Muscle layer of duodenum (tissue), 2 donors: Measurements from ENCODE around the gene ARFGAP1.

ENCODE experiments used
- H3K27ac ChIP-seq: one replicate; pipeline ENCODE4 v1.7.0; 2013; ENCODE audit warnings: mild to moderate bottlenecking, low read length
- H3K27me3 ChIP-seq: one replicate; pipeline ENCODE4 v1.7.0; 2013; ENCODE audit warnings: low read depth, mild to moderate bottlenecking, control low read depth, low read length
- H3K36me3 ChIP-seq, 2 donors: one replicate each; pipeline ENCODE4 v1.7.0; 2013; ENCODE audit warnings: low read length in 2 of 2, control low read depth in 1 of 2, mild to moderate bottlenecking in 1 of 2; ENCODE audit not compliant: insufficient read depth in 2 of 2, control insufficient read depth in 1 of 2
- H3K4me1 ChIP-seq, 2 donors: one replicate each; pipeline ENCODE4 v1.7.0; 2013; ENCODE audit warnings: low read length in 2 of 2, mild to moderate bottlenecking in 2 of 2, control low read depth in 1 of 2, moderate library complexity in 1 of 2; ENCODE audit not compliant: insufficient read depth in 2 of 2, control insufficient read depth in 1 of 2
- H3K4me3 ChIP-seq, 2 donors: one replicate each; pipeline ENCODE4 v1.7.0; 2013; ENCODE audit warnings: low read length in 2 of 2, low read depth in 1 of 2, mild to moderate bottlenecking in 1 of 2
- H3K9me3 ChIP-seq, 2 donors: one replicate each; pipeline ENCODE4 v1.7.0; 2013; ENCODE audit warnings: low read length in 2 of 2, control low read depth in 1 of 2, mild to moderate bottlenecking in 1 of 2; ENCODE audit not compliant: control insufficient read depth in 1 of 2
- donor health status: healthy.

ARFGAP1 gene

DNA sequence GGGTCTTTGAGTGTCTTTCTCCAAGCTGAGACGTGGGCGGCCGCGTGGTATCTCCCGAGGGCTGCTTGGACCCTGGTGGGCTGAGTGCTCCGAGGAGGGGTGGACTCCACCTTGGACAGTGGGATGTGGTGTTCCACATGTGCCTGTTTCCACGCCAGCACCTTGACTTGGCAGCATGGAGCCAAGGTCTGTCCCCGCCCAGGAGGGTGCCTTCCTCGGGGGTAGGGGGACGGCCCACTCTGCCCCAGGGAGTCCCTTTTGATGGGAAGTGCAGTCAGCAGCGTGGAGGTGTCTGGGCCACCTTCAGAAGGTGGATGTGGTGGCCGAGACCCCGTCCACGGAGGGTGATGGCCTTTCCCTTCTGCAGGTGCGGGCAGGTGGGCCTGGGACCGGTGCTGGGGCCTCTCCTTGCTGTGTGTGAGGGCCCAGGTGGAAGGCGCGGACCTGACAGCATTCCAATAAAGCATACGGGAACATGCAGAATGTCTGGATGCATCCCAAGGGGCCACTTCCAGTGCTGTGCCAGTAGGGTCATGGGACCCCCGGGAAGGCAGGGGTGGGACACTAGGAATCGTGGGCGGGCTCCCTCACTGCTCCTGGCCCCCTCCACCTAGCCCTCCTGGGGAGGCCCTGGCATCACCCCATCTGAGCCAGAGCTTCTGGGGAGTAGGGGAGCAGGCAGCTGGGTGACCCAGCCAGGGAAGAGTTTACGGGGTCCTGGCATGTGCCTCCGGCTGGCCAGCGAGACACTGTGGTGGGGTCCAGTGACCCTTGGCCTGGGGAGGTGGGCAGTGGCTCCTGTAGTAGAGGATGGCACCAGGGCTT, 16.9 kb downstream of the ARFGAP1 start:
- Histone ChIP-seq H3K4me1 (no peaks in the 10 kb centered on the region), H3K9me3 (no peaks in the 10 kb centered on the region), H3K36me3 (peaks cover 0 to 46% of the 10 kb centered on the region in 2 donors), H3K4me3 (no peak overlapping the region), H3K27ac (no peak overlapping the region), H3K27me3 (no peaks in the 10 kb centered on the region)

DNA sequence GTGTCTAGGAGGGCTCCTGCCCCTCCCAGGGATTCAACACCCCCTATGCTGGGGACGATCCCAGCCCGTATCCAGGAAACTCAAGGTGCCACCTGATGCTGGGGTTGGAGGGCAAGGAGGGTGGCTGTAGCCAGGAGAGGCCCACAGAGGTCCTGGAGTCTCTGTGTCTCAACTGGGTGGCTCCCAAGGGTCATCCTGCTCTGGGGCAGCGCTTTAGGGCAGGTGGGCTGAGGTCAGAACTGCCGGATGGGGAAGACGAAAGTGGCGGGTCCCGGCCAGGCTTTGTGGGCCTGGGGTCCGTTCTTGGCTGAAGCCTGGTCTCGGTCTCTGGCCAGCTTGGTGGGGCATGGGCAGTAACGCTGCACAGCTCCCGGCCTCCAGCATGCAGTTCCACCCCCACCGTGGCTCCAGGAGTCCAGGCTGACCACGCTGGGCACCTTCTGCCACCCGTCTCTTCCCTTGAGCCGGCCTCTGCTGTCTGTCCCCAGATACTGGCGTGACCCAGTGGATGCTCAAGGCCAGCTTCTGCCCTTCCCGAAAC, 17.6 kb downstream of the ARFGAP1 start:
- Histone ChIP-seq H3K27me3 (no peaks in the 10 kb centered on the region), H3K27ac (no peak overlapping the region), H3K36me3 (peaks cover 0 to 39% of the 10 kb centered on the region in 2 donors), H3K4me1 (no peaks in the 10 kb centered on the region), H3K9me3 (no peaks in the 10 kb centered on the region), H3K4me3 (no peak overlapping the region)

DNA sequence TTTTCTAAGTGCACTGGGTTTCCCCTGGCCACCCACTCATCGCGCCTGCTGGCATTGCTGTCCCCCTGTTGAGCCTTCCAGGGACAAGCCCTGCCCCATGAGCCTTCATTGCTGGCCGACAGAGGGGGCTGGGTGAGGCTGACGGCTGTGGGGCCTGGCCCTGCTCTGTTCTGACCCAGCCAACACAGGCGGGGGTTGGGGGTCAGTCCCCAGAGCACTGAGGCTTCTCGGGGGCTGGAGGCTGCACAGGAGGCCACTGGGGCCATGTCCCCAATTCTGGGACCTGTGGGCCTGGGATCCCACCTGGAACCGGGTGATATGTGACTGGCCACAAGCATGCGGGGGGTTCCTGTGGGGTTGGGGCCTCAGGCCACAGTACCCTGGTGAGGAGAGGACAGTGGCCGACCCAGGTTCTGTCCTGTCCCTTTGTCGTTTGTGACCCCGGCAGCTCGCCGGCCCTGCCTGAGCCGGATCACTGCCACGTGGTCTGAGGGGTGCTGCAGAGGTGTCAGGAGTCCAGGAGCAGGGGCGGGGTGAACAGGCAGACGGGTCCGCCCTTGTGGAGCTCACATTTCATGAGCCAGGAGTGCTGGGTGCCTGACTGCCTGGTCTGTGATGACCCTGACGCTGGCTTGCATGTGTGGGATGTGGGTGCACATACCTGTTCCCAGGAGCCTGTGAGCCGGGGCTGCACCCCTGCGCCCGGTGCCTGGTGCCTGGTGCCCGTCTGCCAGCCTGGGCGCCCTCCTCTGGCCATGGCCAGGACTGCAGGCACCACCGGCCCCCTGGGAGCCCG, 18.3 kb downstream of the ARFGAP1 start:
- Histone ChIP-seq H3K4me1 (no peaks in the 10 kb centered on the region), H3K36me3 (peaks cover 0 to 32% of the 10 kb centered on the region in 2 donors), H3K9me3 (no peaks in the 10 kb centered on the region), H3K27me3 (peaks cover 2% of the 10 kb centered on the region), H3K4me3 (no peak overlapping the region), H3K27ac (no peak overlapping the region)

DNA sequence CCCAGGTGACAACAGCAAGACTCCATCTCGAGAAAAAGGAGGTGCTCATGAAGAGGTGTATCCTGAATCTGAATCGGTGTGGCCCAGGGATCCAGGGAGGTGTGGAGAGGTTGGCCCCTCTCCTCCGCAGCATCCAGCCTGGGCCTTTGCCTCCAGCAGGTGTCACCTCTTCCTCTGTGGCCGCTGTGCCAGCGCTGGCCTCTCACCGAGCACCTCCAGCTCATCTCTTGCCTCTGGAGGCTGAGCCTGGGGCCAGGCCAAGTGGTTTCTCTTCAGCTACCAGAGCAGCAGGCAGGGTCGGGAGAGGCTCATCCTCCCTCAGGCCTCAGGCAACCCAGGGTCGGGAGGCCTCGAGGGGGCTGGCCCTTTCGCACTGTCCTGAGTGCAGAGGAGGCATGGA, 19.2 kb downstream of the ARFGAP1 start:
- Histone ChIP-seq H3K4me3 (no peak overlapping the region), H3K36me3 (peaks cover 0 to 25% of the 10 kb centered on the region in 2 donors), H3K9me3 (no peaks in the 10 kb centered on the region), H3K27me3 (peaks cover 8% of the 10 kb centered on the region), H3K27ac (no peak overlapping the region), H3K4me1 (no peaks in the 10 kb centered on the region)

DNA sequence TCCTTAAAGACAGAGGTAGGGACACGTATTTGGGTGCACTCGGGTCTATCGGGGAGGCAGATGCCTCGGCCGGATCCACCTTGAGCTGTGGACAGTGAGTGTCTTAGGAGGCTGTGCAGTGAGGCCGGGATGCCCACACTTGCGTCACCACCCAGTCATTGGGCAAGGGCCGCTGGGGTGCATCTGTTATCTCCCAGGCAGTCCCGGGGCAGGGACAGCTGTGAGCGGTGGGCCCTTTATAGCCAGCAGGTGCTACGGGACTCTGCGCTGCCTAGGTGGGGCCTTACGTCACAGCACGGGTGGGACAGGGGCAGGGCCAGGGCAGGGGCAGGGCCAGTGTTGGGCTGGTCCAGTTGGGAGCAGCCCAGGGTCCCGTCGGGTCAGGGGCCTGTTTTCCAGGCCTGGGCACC, 19.7 kb downstream of the ARFGAP1 start:
- Histone ChIP-seq H3K4me1 (no peaks in the 10 kb centered on the region), H3K4me3 (no peak overlapping the region)

DNA sequence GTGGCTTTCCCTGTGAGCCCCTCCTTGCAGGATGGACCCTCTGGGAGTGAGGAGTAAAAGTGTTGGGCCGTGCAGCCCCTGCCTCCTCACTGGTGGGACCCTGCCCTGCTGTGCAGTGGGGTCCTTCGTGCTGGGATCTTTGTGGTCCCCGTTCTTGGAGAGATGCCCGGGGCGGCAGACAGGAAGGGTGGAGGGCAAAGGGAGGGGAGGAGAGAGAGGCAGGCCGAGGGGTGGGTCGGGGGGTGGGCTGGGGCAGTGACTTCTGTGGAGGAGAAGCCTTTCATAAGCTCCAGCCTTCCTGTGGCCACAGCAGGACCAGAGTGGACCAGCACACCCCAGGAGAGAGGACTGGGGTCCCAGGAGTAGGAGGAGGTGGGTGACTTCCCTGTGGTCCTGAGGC, 20.3 kb downstream of the ARFGAP1 start, which contains the start of gene COL20A1:
Gene COL20A1 (plus strand): TSS at position 283 of the 400 bp plus-strand sequence. CDS start 1,922 bp downstream, outside the sequence.
- Histone ChIP-seq H3K27me3 (peaks cover 8% of the 10 kb centered on the region), H3K9me3 (no peaks in the 10 kb centered on the region), H3K4me1 (no peaks in the 10 kb centered on the region), H3K36me3 (peaks cover 0 to 14% of the 10 kb centered on the region in 2 donors), H3K4me3 (no peak within 1 kb of the TSS), H3K27ac (no peak within 1 kb of the TSS)

More for the DNA sequence above, 19.7 kb downstream of the ARFGAP1 start:
- H3K9me3 ChIP-seq: no peaks in the 10 kb centered on the region
- H3K36me3 ChIP-seq: peaks cover 0 to 20% of the 10 kb centered on the region in 2 donors
- peaks cover 8% of the 10 kb centered on the region for H3K27me3 ChIP-seq
- H3K27ac ChIP-seq: no peak overlapping the region

DNA sequence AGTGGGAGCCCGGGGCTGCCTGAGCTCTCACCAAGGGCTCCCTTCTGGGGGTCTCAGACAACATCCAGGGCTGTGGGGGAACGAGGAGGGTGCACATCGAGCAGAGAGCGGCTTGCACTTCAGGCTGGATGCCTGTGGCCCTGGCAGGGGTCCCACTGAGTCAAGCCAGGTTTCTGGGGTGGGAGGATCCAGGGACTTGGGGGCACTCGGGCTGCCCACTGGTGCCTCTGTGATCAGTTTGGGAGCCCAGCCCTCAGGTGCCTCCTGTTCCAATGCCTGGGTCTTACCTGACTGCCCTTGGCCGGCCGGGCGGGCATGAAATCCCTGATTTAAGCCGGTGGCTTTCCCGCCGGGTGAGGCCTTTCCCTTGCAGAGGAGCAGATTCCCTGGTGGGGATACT, 20.8 kb downstream of the ARFGAP1 start:
- H3K27me3 ChIP-seq: peaks cover 8% of the 10 kb centered on the region
- H3K27ac ChIP-seq: no peak overlapping the region
- H3K4me3 ChIP-seq: no peak overlapping the region
- H3K36me3 ChIP-seq: peaks cover 0 to 8% of the 10 kb centered on the region in 2 donors
- H3K4me1 ChIP-seq: no peaks in the 10 kb centered on the region
- H3K9me3 ChIP-seq: no peaks in the 10 kb centered on the region

DNA sequence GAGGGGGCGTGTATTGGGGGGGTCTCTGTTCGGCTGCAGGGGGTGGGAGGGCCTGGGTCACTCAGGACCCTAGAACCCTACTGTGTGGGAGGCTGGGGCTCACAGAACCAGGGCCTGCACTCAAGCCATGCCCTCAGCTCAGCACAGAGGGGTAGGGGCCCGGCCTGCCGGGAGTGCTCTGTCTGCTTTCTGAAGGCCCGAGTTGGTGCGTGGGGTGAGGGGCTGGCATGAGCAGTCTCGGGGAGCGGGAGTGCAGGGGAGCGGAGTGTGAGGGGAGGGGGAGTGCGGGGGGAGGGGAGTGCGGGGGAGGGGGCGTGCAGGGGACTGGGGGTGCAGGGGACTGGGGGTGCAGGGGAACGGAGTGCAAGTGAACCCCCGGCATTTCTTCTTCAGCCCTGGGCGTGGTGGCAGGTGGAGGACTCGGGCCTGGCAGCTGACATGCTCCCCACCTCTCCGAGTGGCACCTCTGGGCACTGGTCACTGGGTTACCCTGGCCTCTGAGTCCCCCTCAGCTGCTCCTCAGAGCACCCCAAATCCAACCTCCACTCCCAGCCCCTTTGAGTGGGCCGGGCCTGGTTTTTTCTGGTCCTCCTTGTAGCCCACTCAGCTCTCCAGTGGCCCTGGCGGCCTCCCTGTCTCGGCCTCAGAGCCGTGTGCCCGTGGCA, 21.4 kb downstream of the ARFGAP1 start:
- Histone ChIP-seq H3K9me3 (no peaks in the 10 kb centered on the region), H3K4me1 (no peaks in the 10 kb centered on the region), H3K4me3 (no peak overlapping the region), H3K36me3 (peaks cover 0 to 3% of the 10 kb centered on the region in 2 donors), H3K27me3 (peaks cover 8% of the 10 kb centered on the region), H3K27ac (no peak overlapping the region)

DNA sequence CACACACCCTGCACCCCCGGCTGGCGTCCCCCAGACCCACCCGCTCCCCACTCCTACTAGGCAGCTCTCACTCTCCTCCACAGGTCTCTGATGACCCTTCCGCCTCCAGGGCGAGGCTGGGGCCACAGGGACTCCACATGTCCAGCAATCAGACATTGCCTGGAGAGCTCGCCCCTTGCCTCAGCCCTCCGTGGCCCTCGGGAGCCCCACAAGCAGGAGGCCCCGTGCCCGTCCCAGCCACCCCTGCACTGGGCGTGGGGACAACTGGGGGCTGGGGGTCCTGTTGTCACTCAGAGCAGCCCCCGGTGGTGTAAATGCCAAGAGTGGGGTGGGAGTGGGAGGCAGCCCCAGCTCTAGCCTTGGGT, 21.9 kb downstream of the ARFGAP1 start:
- no peaks in the 10 kb centered on the region for H3K9me3 ChIP-seq
- H3K27ac ChIP-seq: no peak overlapping the region
- peaks cover 8% of the 10 kb centered on the region for H3K27me3 ChIP-seq
- H3K4me3 ChIP-seq: no peak overlapping the region
- no peaks in the 10 kb centered on the region for H3K4me1 ChIP-seq
- no peaks in the 10 kb centered on the region for H3K36me3 ChIP-seq

DNA sequence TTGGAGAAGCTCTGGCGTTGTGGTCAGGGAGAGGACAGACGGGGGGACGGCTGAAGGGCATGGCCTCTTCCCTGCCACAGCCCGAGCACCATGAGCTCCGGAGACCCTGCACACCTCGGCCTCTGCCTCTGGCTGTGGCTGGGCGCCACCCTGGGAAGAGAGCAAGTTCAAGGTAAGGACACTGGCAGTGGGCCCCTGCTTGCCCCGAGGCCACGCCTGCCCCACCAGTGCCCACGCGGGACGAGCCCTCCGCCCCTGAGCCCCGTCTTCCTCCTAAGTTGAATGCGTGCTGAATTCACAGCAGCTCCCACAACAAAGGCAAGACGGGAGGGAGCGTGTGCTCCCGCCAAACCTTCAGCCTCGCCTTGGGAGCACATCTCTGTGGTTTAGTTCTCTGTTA, 22.4 kb downstream of the ARFGAP1 start:
- H3K27me3 ChIP-seq: peaks cover 8% of the 10 kb centered on the region
- H3K4me1 ChIP-seq: no peaks in the 10 kb centered on the region
- H3K36me3 ChIP-seq: no peaks in the 10 kb centered on the region
- no peak overlapping the region for H3K4me3 ChIP-seq
- no peak overlapping the region for H3K27ac ChIP-seq
- no peaks in the 10 kb centered on the region for H3K9me3 ChIP-seq

DNA sequence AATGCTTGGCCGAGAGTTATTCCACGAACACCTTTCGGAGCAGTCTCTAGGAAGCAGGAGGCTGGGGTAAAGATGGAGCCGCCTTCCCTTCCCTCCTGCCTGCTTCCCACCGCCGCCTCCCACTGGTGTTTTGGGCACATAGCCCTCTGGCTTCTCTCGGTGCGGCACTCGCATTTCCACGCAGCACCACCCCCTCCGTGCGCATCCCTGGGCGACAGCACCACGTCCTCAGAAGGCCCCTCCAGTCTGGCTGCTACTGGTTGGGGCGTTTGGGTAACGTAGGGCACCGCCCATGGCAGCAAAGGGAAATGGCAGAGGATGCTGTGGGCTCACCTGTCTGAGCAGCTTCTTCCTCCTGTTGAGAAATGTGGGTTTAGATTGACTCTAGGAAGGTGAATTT, 22.8 kb downstream of the ARFGAP1 start:
- H3K4me3 ChIP-seq: no peak overlapping the region
- H3K27ac ChIP-seq: no peak overlapping the region
- no peaks in the 10 kb centered on the region for H3K4me1 ChIP-seq
- no peaks in the 10 kb centered on the region for H3K9me3 ChIP-seq
- H3K27me3 ChIP-seq: peaks cover 8% of the 10 kb centered on the region
- no peaks in the 10 kb centered on the region for H3K36me3 ChIP-seq
